Hematopoietic multipotent progenitor cell treated with erythropoietin and hydrocortisone succinate and interleukin-3 and kit ligand, for 8 days (in vitro differentiated cells): Measurements from ENCODE around the gene RRP1.

Source experiments
- DNase-seq: peaks from one replicate; pipeline ENCODE4 v3.0.0-alpha.2; 2015

Gene RRP1

DNA sequence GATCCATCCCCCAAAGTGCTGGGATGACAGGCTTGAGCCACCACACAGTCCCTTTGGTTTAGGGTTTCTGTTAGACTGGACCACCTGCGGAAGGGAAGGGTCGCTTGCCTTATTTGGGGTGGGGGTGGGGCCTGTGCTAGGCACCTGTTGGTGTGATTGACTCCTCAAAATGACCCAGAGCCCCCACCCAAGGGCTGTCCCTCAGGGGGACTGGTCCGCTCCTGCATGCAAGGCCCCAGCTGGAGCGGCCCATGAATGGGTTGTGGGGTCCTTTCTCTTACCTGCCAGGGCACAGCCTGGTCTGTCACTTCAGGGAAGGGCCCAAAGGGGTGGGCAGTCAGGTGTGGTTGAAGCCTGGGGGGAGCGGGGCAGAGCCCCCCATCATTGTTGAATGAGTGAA is 11.4 kb upstream of the RRP1 start:
- no peak for DNase-seq

DNA sequence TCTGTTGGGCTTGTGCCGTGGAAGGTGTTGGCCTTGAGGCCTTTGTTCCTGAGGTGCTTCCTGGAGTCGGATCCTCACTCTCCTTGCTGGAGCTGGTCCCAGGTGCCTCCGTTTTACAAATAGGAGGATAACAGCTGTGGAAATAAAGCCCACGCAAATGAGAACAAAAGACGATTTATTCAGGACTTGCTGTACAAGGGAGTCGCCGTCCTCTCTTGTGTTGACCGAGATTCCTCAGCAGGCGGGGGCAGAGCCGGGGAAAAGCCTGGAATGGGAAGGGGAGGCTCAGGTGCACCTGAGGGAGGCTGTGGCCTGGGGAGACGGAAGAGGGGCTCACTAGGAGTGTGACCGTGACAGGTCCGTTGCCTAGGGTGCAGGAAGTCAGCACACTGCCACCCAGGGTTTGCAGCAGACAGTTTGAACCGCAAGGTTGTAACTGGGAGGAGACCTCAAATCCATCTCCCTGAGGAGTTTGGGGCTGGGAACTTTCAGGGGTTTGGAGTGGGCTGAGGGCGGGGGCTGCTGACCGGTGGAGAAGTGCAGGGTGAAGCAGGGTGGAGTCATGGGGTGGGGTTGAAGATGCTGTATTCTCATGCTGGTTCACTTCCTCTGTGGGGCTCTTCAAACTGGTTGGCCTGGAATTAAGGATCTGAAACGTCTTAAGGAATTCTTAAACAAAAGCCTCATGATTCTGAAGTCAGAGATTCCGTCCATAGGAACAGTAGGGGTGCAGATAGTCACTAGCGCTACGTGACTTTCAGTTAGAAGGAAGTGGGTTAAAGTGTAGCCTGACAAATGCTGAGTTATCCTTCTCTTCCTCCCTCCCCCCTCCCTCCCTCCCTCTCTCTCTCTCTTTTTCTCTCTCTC is 10.7 kb upstream of the RRP1 start:
- DNase-seq: no peak

DNA sequence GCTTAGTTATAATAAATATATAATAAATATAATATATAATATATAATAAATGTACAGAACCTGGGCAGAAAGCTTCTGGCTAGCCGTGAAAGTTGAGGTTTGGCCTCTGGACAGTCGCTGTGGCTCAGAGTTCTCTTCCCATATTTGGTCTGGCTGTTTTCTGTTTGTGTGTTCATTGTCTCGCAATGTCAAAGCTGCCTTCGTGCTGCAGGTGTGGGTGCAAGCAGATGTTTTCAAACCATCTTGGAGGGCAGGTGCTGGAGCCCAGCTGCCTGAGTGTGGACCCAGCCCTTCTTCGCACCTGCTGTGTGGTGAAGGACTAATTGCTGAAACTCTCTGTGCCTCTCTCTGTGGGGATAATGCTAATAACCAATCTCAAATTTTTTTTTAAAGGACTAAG is 9.7 kb upstream of the RRP1 start:
- no peak for DNase-seq

DNA sequence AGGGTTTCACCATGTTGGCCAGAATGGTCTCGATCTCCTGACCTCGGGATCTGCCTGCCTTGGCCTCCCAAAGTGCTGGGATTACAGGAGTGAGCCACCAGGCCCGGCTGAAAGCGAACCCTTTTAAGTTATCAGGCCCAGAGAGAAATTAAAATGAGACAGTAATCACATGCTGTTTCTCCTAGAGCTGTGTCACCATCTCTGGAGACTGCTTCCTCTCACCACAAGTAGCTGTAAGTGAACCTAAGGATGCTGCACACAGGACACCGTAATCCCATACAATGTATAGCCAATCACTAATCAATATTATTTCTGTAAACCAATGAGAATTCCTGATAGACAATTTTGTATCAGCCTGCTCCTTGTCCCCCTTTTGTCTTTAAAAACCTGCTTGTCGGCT is 7.5 kb upstream of the RRP1 start:
- DNase-seq: no peak

DNA sequence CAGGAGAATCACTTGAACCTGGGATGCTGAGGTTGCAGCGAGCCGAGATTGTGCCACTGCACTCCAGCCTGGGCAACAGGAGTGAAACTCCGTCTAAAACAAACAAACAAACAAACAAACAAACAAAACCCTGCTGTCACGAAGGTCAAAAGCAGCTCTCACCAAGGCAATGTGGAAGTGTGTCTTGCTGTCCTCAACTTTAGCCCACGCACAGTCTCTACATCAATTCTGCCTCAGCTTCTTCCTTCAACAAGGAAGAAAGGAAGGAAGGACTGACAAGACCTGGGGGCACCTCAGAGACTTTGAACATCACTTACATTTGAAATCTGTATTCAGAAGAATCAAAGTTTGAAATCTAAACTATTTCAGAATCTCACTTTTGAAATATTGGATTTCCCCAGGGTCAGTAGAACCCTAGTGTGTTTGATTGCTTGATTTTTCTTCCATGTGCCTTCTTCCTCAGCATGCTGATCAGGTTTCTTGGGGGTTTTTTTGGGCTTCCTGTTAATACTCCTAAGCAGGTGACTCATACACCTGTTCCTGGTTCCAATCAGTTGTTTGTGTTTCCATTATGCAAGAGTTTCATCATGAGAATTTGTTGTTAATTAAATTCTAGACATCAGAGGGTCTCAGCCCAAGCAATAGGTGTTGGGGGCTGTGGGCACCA is 6.8 kb upstream of the RRP1 start:
- no peak for DNase-seq

DNA sequence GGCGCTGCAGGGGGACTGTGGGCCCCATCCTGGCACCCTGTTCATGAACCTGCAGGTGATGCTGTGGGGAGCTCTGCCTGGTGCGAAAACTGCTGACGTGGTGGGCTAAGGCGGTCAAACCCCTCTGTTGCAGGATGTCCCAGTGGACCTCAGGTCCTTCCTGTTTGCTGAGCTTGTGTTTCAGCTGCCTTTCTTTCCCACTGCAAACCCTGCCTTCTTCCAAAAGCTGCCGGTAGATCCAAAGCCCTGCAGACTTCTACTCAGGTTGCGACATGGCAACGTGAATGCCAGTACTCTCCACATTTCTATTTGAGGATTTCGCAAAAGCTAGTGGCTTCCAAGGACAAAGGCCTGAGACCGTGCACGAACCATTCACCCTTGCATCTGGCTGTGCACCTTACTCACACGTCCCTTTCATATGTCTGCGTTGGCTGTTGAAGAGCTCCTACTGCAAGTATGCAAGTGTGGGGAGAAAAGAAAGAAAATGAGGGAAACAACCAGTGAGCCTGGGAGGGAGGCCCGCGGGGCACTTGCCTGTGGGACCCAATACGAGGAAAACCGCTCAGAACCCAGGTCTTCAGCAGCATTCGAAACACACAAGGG is 6.2 kb upstream of the RRP1 start:
- DNase-seq: no peak

DNA sequence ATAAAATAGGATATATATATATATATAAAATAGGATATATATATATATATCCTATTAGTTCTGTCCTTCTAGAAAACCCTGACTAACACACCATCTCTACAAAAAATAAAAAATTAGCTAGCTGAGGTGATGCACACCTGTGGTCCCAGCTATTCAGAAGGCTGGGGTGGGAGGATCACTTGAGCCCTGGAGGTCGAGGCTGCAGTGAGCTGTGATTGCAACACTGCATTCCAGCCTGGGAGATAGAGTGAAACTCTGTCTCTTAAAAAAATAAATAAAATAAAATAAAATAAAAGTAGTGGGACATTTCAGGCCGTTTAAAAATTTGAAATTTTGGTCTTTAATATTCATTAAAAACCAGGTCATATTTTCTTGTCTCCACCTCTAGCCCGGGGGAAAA is 4.2 kb upstream of the RRP1 start:
- no peak for DNase-seq

DNA sequence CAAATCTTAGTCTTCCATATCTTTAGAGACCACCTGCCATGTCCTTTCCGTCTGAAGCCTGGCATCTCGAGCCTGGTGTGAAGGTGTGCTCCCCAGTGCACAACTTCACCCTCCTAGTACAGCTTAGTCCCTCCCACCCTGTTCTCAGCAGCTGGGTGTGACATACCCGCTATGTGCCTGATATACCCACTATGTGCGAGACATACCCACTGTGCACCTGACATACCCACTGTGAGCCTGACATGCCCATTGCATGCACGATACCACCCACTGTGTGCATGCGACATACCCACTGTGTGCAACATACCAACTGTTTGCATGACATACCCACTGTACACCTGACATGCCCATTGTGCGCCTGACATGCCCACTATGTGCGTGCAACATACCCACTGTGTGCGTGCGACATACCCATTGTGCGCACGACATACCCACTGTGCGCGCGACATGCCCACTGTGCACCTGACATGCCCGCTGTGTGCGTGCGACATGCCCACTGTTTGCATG is 3.0 kb upstream of the RRP1 start:
- DNase-seq: peak; percentile 26

DNA sequence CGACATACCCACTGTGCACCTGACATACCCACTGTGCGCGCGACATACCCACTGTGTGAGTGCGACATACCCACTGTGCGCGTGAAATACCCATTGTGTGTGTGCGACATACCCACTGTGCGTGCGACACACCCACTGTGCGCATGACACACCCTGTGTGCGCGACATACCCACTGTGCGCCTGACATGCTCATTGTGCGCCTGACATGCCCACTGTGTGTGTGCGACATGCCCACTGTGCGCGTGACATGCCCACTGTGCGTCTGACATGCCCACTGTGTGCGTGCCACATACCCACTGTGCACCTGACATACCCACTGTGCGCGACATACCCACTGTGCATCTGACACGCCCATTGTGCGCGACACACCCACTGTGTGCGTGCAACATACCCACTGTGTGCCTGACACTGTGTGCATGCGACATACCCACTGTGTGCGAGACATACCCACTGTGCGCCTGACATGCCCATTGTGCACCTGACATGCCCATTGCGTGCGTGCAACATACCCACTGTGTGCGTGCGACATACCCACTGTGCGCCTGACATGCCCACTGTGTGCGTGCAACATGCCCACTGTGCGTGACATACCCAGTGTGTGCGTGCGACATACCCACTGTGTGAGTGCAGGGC is 2.5 kb upstream of the RRP1 start:
- no peak for DNase-seq

DNA sequence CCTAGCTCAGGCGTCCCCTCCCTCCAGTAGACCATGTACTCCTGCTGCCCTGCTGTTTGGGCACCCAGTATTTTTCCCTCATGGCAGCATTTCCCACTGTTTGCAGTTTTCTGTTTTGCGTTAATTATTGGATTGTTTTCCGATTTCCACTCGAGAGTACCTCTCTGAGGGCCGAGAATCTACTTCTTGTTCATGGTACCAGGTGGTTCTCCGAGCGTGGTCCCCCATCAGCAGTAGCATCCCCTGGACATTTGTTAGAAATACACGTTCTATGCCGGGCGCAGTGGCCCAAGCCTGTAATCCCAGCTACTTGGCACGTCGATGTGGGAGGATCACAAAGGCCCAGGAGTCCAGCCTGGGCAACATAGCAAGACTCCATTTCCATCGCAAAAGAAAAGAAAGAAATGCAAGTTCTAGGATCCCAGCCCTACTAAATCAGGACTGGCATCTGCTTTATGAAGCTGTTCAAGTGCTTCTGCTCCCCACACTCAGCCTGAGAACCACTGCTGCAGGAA is 690 bp downstream of the RRP1 start:
- peak; percentile 25 for DNase-seq

DNA sequence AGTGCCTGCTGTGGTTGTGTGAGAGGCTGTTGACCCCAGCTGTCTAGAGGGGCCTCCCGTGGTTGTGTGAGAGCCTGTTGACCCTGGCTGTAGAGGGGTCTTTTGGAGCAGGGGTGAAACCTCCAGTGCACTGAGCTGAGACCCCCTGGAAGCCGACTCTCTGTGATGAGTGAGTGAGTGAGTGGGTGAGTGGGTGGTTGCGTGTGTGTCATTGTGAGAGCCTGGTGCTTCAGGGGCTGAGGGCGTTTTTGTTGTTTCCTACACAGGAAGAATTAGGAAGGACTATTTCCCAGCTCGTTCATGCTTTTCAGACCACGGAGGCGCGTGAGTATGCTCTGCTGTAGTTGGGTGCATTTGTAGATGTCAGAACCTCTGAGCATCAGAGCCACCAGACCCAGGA is 3.0 kb downstream of the RRP1 start:
- no peak for DNase-seq

DNA sequence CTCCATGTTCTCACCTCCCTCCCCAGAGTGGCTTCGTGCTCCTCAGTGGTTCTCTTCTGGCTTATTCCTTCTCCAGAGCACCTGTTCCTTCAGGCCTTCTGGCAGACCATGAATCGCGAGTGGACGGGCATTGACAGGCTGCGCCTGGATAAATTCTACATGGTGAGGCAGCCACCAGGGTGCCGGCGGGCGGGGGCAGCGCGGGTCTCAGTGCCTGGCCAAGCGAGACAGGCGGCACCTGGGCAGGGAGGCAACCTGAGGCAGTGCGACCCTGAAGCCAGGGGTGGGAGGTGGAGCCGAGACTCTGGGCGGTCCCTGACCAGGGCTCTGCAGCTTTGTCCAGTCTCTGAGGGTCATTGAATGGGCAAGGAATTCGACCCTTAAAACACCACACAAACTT is 3.9 kb downstream of the RRP1 start:
- no peak for DNase-seq

DNA sequence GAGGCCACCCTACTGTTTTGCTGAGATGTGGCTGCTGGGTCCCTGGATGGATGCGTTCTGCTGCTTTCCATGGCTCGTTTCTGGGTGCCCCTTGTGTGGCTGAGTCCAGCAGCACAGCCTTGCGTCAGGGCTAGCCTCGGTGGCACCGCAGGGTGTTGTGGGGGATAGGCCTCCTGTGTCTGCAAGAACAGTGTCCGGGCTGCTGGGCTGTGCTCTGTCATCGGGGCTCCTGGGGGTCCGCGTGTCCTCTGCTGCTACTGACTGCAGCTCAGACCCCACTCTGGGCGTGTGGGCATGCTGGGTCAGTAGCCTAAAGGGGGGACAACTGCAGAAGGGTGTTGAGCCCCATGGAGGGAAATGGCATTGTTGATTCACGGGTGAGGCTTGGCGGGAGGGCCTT is 4.9 kb downstream of the RRP1 start:
- DNase-seq: no peak

DNA sequence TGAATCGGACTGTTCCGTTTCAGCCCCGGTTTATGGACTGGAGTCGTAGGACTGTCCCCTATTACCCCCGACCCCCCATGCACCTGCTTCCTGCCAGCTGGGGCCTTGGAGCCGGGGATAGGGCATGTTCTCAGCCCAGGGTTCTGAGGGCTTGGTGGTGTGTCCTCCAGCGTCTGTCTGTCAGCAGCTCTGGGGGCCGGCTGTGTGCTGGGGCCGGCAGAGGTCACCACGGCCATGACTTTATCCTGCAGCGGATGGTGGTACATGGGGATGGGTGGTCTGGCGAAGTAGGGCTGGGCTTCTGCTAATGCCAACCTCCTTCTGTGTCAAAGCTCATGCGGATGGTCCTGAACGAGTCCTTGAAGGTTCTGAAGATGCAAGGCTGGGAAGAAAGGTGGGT is 5.5 kb downstream of the RRP1 start:
- DNase-seq: no peak

DNA sequence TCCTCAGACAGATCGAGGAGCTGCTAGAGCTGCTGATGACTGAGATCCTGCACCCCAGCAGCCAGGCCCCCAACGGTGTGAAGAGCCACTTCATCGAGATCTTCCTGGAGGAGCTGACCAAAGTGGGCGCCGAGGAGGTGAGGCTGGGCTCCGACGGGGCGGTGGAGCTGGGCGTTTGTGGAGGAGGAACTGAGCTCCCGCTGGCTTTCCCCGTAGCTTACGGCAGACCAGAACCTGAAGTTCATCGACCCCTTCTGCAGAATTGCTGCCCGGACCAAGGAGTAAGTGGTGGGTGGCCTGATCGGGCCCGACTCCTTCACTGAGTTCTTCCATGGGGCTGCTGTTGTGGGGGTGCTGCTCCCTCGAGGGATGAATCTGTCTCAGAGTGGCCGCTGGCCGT is 8.0 kb downstream of the RRP1 start:
- DNase-seq: no peak

DNA sequence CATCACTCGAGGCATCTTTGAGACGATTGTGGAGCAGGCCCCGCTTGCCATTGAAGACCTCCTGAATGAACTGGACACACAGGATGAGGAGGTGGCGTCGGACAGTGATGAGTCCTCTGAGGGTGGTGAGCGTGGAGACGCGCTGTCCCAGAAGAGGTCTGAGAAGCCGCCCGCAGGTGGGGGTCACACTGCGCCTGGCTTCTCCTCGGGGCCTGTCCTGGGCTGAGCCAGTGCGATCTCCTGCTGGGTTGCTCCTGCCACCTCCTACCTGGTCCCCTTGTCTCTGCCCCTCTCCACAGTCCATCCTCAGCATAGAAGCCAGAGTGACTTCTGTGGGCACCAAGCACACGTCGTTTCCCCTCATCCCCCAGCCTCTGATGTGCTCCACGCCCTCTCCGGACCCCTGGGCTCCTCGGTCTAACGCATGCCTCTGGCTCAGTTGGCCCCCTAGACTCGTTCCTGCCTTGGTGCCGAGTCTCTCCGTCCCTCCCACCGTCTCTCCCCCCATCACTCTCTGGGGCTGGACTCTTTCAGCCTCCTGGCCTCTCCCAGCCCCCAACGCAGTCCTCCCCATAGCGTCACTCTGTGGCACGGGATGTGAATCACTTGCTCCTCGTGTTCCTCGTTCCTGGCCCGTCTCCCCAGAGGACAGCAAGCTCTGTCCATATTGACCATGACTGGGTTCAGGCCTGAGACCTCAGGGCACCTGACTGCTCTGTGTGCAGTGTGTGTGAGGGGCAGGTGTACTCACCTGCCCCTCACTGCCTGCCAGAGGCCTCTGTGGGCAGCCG is 8.7 kb downstream of the RRP1 start:
- no peak for DNase-seq

DNA sequence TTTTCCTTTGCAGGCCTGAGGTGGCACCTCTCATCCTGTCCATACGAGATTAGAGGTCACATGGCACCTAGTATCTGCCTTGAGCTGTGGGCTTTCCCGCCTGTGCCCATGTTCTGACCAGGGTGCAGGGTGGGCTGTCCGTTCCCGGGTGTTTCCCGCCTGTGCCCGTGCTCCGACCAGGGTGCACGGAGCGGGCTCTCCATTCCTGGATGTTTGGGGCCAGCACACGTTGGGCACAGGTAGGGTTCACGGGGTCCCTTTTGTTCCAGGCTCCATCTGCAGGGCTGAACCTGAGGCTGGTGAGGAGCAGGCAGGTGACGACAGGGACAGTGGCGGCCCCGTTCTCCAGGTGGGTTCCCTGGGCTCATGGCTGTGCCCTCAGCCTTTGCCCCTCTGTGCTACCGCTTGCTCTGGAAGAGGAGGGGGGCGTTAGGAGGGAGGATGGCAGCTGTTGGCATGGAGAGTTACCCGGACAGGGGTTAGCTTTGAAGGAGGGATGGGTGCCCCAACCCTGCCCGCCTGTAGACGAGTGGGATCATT is 10.0 kb downstream of the RRP1 start:
- no peak for DNase-seq

DNA sequence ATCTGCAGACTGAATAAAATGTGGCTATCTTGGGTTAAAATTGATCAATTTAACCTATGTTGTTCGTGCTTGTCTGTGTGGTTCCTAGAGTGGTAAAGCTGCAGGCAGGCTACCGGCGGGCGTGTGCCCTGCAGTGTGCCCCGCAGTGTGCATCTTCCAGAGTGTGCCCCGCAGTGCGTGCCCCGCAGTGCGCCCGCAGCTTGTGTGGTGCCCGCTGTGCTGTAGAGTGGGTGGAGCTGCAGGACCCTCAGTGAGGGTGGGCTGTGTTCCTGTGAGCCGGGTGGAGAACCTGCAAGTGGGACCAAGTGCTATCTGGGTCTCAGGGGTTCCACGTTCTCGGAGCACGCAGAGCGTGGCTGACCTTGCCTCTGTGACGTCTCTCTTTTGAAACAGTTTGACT is 10.7 kb downstream of the RRP1 start:
- DNase-seq: no peak

DNA sequence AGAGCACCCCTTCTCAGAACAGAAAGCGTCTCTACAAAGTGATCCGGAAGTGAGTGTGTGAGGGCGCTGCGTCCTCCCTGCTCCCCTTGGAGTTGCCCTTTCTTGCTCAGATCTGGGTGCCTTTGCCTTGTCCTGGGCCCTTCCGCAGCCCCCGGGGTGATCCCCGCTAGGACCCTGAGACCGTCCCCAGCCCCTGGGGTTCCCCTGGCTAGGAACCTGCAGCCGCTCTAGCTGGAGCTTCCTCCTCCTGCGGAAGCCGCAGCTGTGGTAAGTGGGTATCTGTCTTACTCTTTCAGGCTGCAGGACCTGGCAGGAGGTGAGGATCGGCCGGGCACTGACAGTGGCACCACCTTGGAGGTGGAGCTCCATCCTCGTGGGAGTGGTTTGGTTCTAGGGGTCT is 11.2 kb downstream of the RRP1 start:
- DNase-seq: no peak

DNA sequence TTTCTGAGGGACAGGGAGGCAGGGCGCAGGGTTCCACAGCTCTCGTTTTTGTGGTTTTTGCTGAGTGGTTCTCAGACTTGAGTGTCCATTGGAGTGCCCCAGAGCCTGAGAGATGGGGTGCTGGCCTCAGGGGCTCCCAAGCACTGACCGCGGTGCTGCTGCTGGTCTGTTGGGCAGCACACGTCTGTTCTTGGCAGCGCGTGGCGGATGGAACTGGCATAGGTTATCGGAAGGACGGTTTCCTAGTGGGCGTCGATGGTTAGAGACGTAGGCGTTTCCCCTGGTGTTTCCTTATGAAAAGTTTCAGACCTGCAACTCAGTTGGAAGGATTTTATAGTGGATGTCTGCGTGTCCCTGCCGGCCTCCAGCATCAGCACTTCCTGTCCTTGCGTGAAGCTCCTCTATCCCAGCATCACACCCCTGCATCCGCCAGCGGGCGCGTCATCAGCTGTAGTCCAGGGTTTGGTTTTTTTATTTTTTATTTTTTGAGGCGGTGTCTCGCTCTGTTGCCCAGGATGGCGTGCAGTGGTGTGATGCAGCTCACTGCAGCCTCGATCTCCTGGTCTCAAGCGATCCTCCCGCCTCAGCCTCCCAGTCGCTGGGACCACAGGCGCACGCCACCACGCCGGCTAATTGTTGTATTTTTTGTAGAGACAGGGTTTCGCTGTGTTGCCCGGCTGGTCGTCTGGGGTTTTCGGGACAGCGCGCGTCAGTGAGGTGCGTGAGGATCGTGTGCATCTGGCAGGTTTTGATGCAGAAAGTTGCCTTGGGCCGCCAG is 11.8 kb downstream of the RRP1 start:
- DNase-seq: no peak

DNA sequence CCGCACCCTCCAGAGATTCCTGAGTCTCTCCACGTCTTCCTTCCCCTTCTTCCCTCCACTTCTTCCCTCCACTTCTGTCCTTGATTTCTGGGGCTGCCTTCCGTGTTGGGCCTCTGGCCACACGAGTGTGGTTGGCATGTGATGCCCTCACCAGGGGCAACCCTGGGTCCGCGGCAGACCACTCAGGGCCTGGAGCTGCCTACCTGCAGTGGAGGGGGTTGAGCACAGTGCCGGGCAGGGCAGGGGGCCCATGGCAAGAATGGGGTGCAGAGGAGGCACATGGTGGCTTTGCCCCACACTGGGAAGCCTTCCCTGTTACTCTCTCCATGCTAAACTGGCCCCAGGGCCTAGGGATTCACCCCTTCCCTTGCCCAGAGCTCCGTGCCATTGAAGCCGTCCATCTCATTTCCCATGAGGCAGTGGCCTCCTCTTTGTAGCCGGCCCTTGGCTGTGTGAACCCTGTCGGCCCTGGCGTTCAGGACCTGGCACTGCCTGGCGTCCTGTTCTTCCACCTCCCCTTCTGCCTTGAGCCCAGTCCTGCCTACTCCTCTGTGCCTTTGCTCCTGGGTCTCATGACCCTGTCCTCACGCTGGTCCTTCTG is 13.4 kb downstream of the RRP1 start:
- DNase-seq: no peak
